NCI-H2029 treated with DMSO at 0.1 percent for 48 hours (cell line): ENCODE data around the gene ATXN1.
"Not testable (repeated sequence)": the region's sequence is repeated elsewhere in the genome, so short reads cannot be mapped to it uniquely, and the experiment has no call there.

ENCODE experiments used
- DNase-seq: peaks from one replicate; lab custom pipeline; 2025; lab: John Stamatoyannopoulos, UW

The ATXN1 gene

DNA sequence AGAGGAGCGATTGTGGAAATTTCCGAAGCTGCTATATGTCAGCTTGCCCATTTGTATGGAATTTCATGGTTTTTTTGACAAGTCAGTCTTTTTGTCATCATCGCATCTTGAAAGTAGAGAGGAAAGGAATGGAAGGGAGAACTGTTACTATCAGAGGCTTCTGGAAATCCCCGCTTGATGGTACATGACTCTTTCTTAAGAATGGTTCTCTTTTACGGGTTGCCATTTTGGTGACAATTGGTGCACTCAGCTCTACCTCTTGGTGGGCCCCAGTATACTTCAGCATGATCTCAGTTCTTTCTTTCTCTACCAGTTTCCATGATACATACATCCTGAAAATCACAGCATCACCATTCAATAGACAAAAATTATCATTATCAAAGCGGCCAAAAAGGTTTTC is 146.0 kb downstream of the ATXN1 start:
- DNase-seq = not testable (repeated sequence)

DNA sequence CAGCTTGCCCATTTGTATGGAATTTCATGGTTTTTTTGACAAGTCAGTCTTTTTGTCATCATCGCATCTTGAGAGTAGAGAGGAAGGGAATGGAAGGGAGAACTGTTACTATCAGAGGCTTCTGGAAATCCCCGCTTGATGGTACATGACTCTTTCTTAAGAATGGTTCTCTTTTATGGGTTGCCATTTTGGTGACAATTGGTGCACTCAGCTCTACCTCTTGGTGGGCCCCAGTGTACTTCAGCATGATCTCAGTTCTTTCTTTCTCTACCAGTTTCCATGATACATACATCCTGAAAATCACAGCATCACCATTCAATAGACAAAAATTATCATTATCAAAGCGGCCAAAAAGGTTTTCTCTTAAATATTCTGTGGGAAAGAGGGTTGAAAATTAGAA is 147.1 kb downstream of the ATXN1 start:
- not testable (repeated sequence) for DNase-seq

DNA sequence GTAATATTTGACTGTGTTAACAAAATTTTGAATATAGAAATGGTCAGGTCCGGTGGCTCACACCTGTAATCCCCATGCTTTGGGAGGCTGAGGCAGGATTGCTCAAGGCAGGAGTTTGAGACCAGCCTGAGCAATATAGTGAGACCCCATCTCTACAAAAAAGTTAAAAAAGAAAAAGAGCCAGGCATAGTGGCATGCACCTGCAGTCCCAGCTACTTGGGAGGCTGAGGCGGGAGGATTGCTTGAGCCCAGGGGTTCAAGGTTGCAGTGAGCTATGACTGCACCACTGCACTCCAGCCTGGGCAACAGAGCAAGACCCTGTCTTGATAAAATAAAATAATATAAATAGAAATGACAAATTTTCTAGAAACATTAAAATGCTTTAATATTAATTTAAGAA is 147.8 kb downstream of the ATXN1 start:
- DNase-seq = not testable (repeated sequence)

DNA sequence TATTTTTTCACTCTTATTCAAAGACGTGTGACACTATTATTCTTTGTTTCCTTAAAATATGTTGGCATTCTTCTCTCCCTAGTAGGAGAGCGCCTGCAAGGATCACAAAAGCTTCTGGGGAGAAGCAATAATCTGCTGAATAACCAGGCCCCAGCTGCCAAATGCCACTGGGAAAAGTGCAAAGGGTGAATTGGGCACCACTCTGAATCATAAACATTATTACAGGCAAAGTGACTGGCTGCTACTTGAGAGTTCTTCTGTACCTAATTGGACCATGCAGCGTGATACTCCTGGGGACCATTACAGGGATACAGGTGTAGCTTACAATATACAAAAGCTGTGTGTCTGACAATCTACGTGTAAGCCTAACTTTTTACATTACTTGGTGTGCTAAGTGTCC is 152.8 kb downstream of the ATXN1 start:
- no peak for DNase-seq

DNA sequence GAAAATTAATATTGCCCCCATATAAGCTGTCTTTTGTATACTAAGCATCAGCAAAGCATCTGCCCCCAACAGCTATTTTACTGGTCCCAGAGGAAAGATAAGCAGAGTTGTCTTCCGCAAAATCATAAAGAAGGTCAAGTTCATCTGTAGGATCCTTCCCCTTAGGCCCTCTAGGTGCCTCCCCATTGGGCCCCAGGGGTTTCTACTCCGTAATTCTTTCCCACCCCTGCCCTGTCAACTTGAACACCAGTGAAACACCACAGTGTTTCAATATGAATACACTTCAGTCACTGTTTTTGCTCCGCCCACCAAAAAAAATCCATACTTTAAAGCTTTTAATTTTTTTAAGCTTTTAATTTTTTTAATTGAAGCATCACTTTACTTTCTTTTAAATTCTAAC is 159.2 kb downstream of the ATXN1 start:
- no peak for DNase-seq

DNA sequence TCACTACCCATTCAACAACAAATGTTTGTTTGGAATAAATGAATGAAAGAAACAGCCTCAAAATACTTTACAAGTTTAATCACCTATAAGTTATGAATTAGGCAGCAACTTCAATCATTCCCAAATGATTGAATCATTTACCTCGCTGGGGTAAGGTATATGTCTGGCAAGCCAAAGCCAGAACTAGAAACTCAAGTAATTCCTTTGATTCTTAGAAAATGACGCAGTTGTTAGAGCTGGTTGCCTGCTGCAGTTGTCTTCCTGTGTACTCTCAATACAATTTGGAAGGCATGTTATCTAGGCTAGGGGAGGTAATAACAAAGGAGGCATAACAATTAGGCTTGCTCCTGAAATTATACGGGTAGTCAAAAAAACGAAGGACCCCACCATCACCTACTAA is 160.6 kb downstream of the ATXN1 start:
- no peak for DNase-seq

DNA sequence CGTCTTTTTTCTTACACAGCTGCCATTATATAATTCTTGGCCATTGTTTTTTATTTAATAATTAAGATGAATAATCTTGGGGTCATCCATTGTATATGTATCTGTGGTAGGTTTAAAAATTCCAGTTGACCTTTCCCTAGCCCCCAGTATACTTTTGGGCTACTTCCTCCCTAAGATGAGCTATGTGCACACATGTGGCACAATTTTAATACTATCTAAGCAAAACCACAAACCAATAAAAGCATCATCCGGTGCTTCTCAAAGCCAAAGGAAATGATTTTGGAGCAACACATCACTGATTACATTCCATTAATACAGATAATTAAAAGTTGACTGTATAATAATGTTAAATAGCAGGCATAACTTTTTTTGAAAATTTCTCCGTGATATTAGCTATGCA is 161.2 kb downstream of the ATXN1 start:
- no peak for DNase-seq

DNA sequence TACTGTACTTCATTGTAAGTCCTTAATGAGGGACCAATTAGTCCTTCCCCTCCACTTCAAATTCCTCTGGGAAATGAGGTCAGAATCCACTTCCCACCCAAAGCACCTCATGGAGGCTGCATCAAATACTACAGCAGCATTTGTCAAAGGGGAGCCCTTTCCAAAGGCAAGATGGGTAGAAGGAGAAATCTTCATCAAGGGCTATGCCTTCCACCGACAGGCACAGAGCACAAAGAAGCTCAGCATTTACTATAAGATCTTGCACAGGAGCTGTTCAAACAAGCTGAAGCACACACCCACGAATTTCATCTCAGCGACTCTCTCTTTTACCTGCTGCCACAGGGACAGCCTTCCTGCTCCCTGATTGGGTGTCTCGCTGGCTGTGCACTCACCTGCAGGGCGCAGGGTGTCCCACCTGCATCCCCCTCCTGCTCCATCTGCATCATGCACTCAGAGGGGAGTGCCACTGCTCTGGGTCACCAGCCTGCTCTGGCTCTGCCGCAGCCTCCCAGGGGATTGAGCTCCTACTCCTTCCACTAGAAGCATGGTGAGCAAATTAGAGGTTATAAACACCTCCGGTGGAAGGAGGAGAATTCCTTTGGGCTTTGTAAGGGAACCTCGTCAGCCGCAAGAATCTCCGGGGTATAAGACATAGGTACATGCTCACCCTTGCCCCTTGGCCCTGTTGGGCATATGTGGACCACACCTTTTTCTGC is 164.5 kb downstream of the ATXN1 start:
- DNase-seq = no peak

DNA sequence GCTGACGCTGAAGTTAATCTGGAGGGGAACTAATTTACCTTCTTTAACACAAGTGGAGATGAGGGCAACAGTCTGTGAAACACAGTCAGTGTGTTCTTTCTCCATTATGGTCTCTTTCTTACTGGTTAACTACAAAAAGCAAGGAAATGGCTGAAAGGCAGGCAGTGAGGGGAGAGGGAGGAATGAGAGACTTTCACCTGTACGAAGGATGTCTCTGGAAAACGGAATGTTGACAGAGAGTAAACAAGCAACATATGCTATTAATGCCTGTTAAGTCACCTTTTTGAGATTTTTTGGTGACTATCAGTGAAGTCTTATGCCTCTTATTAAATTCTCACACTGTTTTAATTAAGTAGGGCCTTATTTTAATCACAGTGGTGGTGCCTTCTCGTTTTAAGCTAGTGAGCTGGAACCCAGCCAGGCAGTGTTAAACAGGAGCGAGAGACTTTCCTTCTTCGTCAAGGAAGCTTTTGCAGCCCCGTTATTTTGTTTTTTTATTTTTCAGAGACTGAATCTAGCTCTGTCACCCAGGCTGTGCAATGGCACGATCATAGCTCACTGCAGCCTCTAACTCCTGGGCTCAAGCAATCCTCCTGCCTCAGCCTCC is 165.6 kb downstream of the ATXN1 start:
- DNase-seq = no peak

DNA sequence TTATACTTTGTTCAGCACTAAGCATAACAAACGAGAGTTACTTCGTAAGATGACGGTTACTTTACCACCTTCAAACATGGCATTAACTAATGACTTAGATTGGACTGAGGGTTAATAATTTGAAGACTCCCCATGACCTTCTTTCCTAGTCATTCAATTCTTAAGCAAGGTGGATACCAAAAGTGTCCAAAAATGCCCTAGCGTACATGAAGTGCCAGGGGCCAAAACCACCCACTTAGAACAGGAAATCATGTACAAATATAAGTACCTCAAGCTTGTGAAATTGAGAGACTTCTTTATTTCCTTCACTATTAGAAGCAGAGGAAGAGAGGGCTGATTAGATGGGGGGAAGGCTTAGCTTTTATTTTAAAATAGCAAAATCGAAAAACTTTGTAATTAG is 166.4 kb downstream of the ATXN1 start:
- DNase-seq = no peak

DNA sequence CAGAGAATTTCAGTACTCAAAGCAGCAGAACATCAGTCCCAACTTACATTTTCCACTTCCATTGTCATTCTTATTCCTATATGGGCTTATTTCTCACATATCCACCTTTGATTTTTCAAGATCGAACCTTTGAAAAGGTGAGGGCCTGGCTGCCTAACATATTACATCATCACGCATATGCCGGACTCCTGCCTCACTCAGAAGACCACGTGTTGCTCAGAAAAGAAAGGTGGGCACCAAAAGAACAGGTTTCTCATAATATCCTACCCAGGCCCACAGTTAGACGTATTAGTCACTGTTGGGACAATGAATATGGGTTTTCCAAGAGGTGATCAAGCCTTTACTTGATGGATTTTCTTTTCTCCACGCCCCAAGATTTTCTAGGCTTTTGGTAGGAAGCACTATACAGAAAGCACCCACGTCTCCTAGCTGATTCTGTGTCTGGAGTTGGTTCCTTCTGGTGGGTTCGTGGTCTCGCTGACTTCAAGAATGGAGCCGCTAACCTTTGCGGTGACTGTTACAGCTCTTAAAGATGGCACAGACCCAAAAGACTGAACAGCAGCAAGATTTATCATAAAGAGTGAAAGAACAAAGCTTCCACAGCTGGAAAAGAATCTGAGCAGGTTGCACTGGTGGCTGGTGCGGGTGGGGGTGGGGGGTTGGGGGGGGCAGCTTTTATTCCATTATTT is 168.9 kb downstream of the ATXN1 start:
- DNase-seq = no peak

DNA sequence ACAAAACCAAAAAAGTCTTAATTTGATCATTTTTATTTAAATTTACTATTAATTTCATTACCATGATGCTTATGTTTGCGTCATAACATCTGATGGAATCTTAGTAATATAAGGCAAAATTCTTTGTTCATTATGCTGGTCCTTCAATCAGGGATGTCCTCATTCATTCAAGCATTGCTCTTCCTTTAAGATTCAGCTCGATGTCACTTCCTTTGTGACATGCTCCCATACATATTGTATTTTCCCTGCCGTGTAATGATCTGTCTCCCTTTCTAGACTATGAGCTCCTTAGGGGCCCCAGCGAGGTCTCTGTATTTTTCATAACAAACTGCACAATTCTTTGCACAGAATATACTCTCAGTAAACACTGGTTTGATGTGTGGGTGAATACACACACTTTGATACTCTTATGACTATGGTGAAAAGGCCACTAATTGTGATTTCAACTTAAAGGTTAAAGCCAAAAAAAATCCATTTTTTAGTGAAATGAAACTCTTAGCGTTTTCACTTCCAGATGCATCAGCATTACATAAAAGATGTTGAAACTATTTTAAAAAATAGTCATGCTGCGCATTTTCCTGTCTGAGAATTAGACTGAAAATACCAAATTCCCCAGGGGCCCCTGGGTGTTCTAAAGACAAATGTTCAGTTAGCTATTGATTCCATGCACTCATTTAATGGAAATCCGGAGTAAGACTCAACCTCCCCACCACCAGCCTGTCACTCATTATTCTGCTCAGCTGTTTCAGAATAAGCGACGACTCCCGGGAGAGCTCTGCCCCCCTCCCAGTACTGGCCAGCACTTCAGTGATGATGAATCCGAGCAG is 169.7 kb downstream of the ATXN1 start:
- DNase-seq = no peak

DNA sequence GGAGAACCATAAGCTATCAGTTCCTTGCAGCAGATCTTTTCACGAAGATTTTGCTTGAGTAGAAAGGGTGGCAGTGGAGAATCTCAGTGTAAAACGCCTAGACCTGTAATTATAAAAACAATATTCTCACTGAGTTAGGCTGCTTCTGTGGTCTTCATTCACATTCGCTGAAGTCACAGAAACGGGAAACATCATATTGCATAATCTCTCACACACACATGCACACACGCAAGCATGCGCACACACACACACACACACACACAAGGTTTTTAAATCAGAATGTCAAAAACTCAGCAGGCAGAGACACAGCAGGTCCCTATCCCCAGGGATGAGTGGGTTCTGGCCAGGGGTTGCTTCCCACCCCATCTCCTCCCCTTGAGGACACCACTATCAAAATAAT is 175.5 kb downstream of the ATXN1 start:
- no peak for DNase-seq

DNA sequence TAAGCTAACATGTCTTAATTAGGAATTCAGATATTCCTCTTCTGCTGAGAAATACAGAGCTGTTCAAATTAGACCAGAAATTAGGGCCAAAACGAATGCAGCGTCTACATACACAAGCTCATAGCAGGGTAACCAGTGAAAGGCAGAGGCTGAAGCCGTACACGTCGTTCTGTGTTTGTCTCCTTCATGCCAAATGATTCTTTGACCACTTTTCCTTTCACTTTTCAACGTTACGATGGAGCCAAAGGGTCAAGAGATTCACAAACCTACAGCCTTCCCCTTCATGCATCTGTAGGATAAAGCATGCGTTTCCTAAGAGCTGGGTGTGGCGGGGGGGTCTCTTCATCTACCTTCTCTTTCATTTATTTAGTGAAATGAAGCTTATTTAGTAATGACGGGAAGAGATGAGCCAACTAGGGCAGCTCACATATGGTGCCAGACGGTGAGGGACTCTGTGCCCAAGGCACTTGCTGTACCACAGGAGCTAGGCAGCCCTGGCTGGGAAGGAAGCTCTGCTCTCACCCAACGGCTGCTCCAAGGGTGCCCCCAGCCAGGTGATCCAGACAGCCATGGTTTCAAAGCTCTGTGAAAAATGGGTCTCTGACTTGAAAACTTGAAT is 178.0 kb downstream of the ATXN1 start:
- no peak for DNase-seq

DNA sequence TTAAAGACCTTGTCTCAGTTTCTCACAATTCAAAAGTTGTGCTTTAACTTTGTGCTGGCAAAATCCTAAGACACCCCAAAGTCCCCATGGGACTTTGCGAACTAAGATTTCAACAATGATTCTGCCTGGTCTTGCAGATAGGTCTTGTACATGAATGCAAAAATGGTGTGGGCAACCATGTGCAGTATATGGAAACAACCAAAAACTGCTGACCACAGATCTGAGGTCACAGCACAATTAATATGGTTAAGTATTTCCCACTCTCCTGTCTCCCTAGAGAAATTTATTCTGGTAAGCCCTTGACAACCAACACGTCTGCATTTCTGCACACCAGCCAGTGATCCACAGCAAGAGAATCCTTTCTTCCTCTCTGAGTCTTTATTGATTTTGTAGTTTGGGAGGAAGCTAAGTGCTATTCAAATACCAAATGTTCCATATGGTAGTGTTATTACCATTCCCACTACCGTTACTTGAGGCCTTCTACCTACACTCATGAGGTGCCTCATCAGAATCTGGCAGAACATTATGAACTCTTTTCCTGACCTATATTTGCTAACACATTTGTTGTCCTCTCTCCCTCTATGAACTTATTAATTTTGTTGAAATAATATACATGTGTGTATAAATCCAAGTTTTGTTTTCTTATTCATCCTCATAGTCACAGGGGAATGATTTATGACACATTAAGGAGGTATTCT is 178.7 kb downstream of the ATXN1 start:
- no peak for DNase-seq

DNA sequence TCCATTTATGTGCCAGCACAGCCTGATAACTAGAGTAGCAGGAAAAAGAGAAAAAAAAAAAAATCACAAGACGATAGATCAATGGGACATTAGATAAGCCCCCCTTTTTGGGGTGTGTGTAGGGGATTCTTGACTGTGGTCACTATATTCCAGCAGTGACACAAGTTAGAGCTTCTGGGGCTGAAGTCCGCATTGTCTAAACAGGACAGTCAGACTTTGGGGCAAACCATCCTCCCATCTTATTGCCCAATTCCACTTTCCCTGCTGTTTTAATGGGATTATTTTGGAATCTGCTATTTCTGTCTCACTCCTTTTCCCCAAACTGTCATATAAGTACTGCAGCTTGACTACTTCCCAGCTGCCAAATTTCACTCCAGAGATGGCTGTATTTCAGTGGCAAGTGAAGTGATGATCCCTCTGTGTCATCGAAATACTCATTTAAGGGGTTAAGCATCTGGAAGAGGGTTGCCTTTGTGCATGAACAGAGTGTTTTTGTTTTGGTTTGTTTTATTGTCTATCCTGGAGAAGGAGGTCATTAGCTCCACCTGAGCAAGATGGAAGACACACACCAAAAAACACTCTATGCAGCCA is 182.5 kb downstream of the ATXN1 start:
- no peak for DNase-seq

DNA sequence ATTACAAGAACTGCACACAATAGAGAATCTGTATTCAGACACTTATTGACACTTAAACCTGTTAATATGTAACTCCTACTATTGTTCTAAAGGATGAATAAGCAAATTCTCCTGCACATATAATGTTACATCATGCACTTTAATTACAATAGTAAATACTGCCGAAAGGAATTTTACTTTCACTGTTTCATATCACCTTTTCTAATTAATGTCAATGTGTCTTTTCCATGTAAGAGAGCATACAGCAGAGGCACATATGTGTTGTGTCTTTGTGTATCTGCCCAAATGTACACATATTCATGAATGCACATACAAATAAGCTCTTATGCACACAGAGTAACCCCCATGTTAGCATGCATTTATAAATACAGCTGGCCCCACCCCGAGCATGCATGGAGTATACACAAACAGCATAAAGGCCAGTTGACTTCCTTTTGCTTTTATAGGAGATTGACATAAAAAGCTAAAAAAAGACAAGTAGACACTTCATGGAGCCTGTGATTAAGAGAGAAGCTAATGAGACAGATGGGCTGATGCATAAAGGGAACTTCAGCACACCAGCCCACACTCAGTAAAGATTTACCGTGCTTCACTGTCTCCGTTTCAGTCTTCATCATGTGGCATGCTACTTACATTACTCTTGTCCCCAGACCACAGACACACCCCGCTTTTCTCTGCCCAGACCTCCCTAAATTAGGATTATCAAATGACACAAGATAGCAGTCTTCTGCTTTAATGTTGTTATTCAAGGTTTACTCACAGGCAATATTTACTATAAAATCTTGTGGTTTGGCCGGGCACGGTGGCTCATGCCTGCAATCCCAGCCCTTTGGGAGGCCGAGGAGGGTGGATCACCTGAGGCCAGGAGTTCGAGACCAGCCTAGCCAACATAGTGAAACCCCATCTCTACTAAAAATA is 184.6 kb downstream of the ATXN1 start:
- no peak for DNase-seq

DNA sequence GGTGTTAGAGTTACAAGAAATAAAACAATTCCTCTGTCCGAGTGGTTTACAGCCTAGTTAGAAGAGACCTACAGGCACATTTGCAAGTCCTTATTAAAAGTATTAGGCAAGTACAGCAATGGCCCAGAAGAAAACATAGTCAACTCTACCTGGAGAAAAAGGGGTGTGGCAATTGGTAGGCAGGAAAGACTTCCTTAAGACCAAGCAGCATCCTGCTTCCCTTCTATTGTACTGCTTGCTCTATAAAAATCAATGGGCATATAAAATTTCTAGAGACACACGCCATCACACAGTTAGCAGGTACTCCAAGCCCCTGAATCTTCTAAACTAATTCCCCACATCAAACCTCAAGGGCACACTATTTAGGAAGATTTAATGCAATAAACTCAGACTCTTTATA is 185.6 kb downstream of the ATXN1 start:
- no peak for DNase-seq

DNA sequence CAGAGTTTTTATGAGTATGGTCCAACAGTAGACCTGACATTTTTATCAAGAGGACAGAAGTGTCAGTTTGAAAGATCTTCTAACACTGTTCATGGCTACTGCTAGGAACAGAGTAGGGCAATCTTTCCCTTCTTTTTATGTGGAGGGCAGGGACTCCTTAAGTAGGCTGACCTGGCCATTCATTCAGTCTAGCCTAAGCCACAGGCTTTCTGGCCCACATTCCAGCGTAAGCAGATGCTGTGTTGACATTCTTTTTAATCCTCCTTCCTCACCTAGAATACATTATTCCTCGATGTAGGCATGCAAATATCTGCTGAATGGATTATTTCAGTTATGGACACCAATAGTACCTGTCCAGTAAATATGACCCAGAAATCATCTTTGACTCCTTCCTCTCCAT is 188.3 kb downstream of the ATXN1 start:
- no peak for DNase-seq

DNA sequence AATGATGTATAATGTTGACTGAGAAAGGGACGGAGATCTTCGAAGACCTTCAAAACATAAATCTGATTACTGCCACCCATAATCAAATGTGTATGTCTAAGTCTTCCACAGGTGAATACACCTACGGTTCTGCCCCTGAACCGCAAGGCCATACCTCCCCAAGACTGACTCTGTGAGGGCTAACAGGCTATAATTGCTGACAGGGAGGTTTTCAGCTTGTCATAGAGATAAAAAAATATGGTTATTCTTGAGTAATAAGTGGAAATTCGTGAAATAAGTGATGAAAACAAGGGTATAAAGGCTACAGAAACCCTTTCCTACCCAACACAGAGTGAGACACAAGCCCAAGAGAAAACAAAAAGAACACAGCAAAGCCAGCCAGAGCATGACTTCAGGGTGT is 188.9 kb downstream of the ATXN1 start:
- no peak for DNase-seq
